GM19193 (cell line): ENCODE data around the gene RBFOX1.

Experiments
- POLR2A ChIP-seq: IDR thresholded peaks from 4 replicates; pipeline ENCODE4 v1.6.1; 2011; ENCODE audit not compliant: insufficient read depth, insufficient read length; ENCODE audit errors: extremely low read depth

The RBFOX1 gene

DNA sequence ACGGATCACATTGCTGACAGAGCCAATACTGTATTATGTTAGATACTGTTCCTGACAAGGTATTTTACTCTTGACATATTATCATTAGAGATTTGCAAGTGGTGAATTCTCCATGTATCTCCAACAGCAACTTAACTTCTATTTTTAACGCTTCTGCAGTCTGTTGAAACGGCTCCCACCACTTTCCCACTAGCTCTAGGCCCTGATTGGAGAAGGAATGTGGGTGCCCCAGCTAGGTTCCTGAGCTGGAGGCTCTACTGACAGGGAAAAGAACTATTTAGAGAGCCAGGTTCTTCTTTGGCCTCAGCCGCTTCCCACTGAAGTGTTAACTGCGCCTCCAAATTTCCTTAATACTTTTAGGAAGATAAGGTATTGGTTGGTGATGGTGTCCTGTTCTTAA lies 191.8 kb downstream of the RBFOX1 start:
- no peak for TF ChIP-seq POLR2A

DNA sequence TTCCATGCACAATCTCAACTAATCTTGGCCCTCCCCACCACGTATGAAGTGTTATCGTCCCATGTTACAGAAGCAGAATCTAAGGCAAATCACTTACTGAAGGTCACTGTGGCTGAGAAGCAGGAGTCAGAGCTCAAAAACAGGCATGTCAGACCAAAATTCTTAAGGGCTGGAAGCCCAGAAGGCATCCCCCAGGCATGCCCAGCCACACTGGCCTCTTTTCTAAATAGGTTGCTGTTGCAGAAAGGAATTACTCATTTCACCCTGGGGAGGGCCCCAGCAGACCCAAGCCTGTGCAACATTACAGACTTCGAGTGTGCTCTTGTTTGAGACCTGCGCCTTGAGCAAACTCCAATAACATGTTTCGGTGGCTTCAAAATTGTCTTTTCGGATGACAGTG lies 194.1 kb downstream of the RBFOX1 start:
- TF ChIP-seq POLR2A = no peak

DNA sequence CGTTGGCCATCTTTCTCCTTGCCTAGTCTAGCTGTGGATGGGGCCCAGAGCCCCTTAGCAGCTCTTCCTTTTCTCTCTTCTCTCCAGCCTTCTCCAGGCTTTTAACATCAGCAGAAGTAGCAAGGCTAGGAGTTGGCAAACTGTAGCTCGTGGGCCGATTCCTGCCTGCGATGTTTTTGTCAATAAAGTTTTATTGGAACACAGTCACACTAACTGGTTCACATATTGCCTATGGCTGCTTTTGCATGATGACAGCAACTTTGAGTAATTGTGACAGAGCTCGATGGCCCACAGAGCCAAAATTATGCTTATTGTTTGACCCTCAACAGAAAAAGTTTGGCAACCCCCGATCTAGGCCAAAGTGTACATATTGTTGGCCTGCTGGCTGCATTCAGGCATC lies 199.9 kb downstream of the RBFOX1 start:
- TF ChIP-seq POLR2A = no peak

DNA sequence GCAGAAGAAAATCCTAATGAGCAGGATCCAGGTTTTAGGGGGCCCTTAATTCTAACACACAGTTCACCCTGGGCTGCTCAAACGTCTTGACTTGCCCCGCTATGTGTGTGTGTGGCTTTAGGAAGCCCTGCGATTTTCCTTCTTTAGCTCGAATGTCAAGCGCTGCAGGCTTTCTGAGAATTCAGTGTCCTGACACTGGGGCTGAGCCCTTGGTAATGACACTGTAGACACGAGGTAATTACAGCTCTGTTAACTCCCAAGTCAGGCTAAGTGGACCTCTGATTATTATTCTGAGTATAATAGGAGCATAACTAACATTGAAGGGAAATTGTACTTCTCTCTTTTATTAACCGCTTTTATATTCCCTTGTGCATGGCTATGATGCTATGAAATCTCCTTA lies 202.1 kb downstream of the RBFOX1 start:
- TF ChIP-seq POLR2A = no peak

DNA sequence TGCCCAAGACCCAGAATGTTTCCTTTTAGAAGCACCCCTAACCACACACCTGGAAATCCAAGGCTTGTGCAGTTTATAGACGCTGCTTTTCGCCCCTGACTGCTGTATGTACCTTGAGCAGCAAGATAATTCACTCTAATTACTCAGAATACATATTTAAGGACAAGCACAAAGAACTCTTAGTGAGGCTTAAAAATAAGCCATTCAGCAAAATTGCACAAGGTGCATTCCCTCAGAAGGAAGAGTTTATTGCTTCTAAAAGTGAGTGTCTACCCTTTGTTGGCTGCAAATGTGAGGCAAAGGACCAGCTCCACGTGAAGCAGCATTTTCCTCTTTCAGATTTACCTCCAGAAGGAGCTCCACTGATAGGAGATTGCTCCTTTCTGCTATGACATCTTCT lies 208.4 kb downstream of the RBFOX1 start:
- no peak for TF ChIP-seq POLR2A

DNA sequence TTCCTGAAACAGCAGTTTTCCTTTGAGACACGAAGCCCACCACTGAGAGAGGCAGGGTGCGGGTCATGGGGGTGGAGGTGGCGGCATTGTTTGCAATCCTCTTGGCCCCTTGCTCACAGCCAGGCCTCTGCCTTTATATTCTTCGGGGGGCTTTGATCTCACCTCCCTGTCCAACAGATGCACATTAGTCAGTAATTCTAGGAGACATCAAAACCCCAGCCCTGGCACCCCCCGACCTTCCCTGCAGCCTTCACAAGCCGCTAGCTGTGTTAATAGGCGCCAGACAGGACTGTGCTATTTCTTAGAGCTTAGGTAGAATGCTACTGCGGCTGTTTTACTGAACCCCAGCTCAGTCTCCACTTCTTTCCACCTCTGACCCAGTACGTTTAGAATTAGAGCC lies 212.6 kb downstream of the RBFOX1 start:
- no peak for TF ChIP-seq POLR2A

DNA sequence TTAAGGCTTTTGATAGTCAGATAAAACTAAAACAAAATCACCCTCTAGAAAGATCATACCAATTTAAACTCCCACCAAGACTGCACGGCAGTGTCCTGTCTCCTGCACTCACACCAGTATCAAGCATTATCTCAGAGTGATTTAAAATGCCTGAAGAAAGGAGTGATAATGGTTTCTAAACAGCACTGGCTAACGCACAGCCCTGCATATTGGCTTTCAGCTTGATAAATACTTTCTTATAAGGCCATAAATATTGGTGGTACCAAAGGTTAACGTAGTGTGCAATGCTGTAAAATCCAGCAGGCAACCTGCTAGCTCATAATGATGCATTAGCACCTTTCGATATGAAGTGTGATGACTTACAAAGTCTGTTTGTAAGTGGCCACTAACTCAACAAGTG lies 214.3 kb downstream of the RBFOX1 start:
- no peak for TF ChIP-seq POLR2A

DNA sequence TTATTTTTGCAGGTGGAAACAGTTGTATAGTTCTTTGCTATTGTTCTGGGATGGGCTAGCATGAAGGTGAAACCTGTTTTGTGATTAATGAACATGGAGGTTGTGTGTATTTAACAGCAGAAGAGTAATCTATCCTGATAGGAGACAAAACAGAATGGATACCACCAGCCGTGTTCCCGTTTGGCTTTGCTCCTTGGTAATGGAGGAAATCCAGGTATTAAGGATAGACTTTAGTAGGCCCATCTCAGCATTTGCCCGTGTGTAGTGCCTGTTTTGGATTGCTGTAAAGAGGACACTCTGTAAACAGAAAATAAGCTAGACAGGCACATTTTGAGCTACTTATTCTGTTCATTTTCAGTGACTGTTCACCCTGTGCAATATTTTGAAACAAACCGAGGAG lies 215.1 kb downstream of the RBFOX1 start:
- TF ChIP-seq POLR2A = no peak

DNA sequence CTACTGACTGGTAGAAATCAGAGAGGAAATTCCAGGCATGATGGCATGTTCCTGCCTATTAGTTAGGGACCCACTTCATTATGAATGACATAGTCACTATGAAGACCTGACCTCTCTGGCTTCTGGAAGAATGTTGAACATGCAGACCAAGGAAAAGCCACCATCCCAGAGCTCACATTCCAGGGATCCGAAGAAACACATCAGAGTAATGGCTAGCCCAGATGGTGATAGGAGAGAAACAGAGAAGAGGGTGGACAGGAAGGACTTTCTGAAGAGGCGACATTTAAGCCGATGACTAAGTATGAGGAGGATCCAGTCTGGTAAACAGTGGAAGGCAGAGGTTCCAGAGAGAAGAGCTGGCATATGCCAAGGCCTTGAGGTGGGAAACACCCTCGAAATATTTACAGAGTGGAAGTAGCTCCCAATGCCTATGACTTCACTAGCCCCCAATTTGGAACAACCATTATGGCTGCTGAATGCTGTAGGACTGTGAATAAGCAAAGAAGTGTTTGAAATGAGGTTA lies 216.2 kb downstream of the RBFOX1 start:
- no peak for TF ChIP-seq POLR2A

DNA sequence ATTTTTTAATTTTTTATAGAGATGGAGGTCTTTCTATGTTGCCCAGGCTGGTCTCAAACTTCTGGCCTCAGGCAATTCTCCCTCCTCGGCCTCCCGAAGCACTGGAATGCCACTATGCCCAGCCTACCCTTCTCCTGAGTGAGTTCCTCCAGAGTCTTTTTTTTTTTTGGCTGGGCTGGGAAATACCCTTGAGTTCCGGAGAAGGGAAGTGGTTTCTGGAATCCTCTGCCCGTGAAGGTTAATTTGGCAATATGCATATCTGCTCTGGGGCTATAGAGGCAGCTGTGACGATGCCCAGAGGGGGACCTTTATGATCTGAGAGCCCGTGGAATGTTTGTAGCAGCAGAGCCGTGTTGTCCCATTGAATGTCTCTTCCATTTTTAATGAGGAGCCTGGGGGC lies 217.5 kb downstream of the RBFOX1 start:
- TF ChIP-seq POLR2A = no peak

DNA sequence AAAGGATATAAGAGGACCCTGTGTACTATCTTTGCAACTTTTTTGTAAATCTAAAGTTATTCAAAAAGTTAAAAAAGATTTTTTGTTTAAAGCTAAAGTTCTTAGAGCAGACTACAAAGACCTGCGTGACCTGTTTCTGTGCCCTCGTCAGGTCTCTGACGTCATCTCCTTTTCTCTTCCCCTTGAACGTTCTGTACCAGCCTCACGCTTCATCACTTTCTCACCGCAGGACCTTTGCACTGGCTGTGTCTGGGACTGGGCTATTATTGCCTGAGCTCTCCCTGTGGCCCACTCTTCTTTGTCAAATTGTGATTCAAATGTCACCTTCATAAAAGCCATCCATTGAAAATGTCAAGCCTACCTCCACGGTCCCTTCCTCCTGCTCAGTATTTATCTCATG lies 222.8 kb downstream of the RBFOX1 start:
- TF ChIP-seq POLR2A = no peak

DNA sequence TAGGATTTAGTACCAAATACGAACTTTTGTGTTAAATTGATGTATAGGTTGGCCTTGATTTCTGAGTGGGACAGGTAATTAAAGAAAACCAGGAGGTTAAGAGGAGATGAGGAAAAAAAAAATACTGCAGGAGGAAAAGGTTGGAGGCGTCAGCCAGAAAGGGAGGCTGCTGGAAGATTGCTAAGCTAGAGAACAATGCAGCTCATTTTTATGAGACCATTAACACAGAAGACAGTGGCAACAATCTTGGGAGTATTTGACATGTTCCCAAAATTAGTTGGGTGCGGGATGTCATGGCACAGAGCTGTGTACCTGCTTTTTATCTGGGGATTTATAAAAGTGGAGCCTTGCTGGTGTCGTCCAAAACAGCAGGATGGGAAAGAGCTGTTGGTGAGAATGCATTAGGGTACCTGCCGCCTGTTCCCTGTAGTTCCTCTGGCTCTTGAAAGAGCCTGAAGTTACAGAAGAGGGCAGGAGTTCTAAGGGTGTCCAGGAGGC lies 229.3 kb downstream of the RBFOX1 start:
- TF ChIP-seq POLR2A = no peak

DNA sequence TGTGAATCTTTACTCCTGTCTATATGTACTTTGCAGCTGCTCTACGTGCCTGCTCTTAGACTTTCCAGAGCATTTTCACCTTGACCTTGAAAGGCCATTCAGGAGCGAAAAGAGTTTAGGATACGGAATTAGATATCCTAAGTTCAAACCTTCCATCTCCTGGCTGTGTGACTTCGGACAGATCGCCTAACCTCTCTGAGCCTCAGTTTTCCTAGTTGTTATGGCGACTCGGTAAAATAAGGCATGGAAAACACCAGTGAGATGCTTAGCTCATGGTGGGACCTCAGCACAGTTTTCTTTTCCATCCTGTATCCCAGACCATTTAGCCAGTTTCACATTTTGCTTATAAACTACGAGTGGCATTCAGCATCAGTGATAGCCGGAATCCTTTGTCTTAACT lies 233.7 kb downstream of the RBFOX1 start:
- TF ChIP-seq POLR2A = no peak

DNA sequence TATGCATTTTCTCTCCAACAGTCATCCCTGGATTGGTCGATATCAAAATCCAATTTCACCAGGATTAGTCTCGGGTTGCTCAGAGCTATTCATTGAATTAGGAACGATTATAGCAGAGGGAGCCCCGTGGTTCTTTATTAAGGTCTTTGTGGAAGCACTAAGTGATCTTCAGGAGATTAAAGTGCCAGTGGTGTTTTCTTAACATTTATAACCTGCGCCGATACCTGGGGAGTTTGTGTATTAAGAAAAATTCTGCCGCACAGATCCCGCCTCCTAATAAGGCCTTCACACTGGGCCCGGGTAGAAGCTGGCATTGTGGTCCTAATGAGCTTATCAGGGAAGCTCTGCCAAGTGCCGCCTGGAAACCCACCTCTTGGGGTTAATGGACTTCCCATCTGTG lies 238.7 kb downstream of the RBFOX1 start:
- TF ChIP-seq POLR2A = no peak

DNA sequence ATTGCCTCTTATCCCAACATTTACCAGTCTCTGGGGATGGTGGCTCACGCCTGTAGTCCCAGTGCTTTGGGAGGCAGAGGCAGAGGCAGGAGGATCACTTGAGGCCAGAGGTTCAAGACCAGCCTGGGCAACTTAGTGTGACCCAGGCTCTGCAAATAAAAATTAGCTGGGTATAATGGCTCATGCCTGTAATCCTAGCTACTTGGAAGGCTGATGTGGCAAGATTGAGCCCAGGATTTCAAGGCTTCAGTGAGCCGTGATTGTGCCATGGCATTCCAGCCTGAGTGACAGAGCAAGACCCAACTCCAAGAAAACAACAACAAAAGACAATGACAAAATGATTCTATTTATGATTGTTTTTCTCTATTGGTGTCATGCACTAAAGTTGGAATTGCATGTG lies 244.9 kb downstream of the RBFOX1 start:
- no peak for TF ChIP-seq POLR2A

DNA sequence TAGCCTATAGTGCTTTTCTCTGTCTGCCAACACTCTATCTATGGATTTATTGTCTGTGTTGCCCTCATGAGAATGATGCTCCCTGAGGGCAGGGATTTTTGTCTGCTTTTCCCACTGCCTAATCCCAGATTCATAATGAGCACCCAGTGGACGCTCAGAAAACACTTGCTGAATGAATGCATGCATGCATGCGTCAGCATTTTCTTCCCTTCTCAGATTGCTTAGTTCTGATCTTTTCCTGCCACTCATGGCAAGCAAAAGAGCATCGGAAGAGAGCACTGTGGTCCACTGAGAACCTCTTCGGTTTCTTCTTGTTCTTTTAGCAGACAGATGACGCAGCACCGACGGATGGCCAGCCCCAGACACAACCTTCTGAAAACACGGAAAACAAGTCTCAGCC lies 246.8 kb downstream of the RBFOX1 start:
- no peak for TF ChIP-seq POLR2A

DNA sequence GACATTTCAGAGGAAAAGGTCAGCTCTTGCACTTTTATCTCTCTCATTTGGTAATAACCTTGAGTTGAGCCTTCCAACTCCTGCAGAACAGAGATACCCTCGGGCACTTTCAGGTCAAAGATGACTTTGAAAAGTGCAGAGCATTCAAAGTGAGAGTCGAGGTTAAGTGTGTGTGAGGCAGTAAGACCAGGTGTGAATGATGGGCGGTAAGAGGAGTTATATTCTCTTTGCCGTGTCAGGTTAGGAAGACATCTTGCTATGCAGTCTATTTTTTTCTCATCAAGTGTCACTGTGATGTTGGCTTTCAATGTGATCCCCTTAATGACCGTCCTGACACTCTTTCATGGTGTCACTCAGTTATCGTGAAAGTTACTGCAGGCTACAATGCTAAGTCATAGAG lies 248.5 kb downstream of the RBFOX1 start:
- TF ChIP-seq POLR2A = no peak
